Small intestine (tissue), 7 donors: ENCODE data around the gene SWI5. TPM values are rescaled to one million over a fixed set of nuclear protein-coding genes. Genes with fewer than 3 reads are reported as not detected.
"Not testable (repeated sequence)": the region's sequence is repeated elsewhere in the genome, so short reads cannot be mapped to it uniquely, and the experiment has no call there.

Experiments used
- DNase-seq, 2 donors: peaks; one replicate each; pipeline versions ENCODE4 v3.0.0 to v3.0.0-alpha.2; 2013
- FAIRE-seq: peaks from 2 replicates; lab custom pipeline; 2012; peaks lifted over from hg19 to GRCh38; lab: Jason Lieb, UNC
- H3K27ac ChIP-seq, 3 donors: one replicate each; pipeline ENCODE4 v1.5.1; 2013; ENCODE audit warnings: low read length in 2 of 3, mild to moderate bottlenecking in 2 of 3, control low read depth in 1 of 3, inconsistent platforms in 1 of 3, low read depth in 1 of 3, moderate library complexity in 1 of 3
- H3K27me3 ChIP-seq, 3 donors: one replicate each; pipeline ENCODE4 v1.6.1; 2013; ENCODE audit warnings: low read length in 3 of 3, inconsistent platforms in 1 of 3; ENCODE audit not compliant: control insufficient read depth in 3 of 3, insufficient read depth in 3 of 3
- H3K36me3 ChIP-seq, 3 donors: one replicate each; pipeline ENCODE4 v1.6.1; 2013; ENCODE audit warnings: low read length in 3 of 3, inconsistent platforms in 1 of 3, low read depth in 1 of 3, mild to moderate bottlenecking in 1 of 3, moderate library complexity in 1 of 3; ENCODE audit not compliant: control insufficient read depth in 3 of 3, insufficient read depth in 2 of 3
- H3K4me1 ChIP-seq, 3 donors: one replicate each; pipeline ENCODE4 v1.6.1; 2013; ENCODE audit warnings: low read length in 2 of 3, inconsistent platforms in 1 of 3, low read depth in 1 of 3, mild to moderate bottlenecking in 1 of 3, moderate library complexity in 1 of 3; ENCODE audit not compliant: control insufficient read depth in 3 of 3, insufficient read depth in 2 of 3
- H3K4me3 ChIP-seq, 3 donors: one replicate each; pipeline ENCODE4 v1.5.1; 2013; ENCODE audit warnings: low read length in 3 of 3, control low read depth in 1 of 3, inconsistent platforms in 1 of 3, low read depth in 1 of 3, mild to moderate bottlenecking in 1 of 3, moderate library complexity in 1 of 3
- H3K9me3 ChIP-seq, 2 donors: one replicate each; pipeline ENCODE4 v1.6.1; 2013; ENCODE audit warnings: low read depth in 1 of 2, low read length in 1 of 2; ENCODE audit not compliant: control insufficient read depth in 2 of 2, insufficient read depth in 1 of 2
- WGBS, 3 donors: extraction: QIAGEN DNeasy Blood & Tissue Kit; methylation state at CpG; one replicate each; pipeline ENCODE4 v1.1.7; 2013; 5-methylcytosine and 5-hydroxymethylcytosine counted together
- polyA plus RNA-seq, 4 donors: library from polyadenylated mRNA; stranded (reverse) in 3 of 4; unstranded in 1 of 4; fragments of 200-250 nt in 3 of 4; fragments of 120-200 nt in 1 of 4; gene quantifications; one replicate each; pipeline versions ENCODE4 v1.2.1 to v1.2.3, GENCODE V29; 2013
- donor health status: healthy with polysubstance abuse.
- donor health status: control.
- donor health status: control.
- donor health status: Bipolar disorder and iron deficiency.
- donor health status: healthy.

Gene SWI5
- polyA plus RNA-seq, 4 donors: 21.4 to 38.5 (median 33.5) TPM

GRCh38 chr9:128276574-128277270 lies 646 bp downstream of the SWI5 start:
- Histone ChIP-seq H3K9me3 (no peaks in the 10 kb centered on the region), H3K4me1 (peaks cover 0 to 10% (median 8%) of the 10 kb centered on the region in 3 donors), H3K27me3 (no peaks in the 10 kb centered on the region), H3K36me3 (peaks cover 0 to 21% (median 6%) of the 10 kb centered on the region in 3 donors), H3K4me3 (peak overlapping the region; percentile 50 to 90 (median 67)), H3K27ac (peak overlapping the region; percentile 66 to 90 (median 75))
- DNase-seq (peak in 1 of 2 donors; percentile 24), FAIRE-seq (no peak)
- 11 to 15% (median 12%) methylated on average over 23 of the region's 23 CpGs for WGBS, 3 donors

GRCh38 chr9:128279088-128280073 lies 3.3 kb downstream of the SWI5 start:
- H3K4me3 ChIP-seq, H3K27ac ChIP-seq, H3K36me3 ChIP-seq, H3K4me1 ChIP-seq, H3K27me3 ChIP-seq, DNase-seq, H3K9me3 ChIP-seq, FAIRE-seq: not testable (repeated sequence)
- WGBS, 3 donors: 66 to 79% (median 77%) methylated on average over 22 of the region's 22 CpGs

GRCh38 chr9:128280084-128280622 lies 4.1 kb downstream of the SWI5 start:
- no peak for FAIRE-seq
- no peak overlapping the region for H3K27ac ChIP-seq

GRCh38 chr9:128282500-128282899 lies 6.4 kb downstream of the SWI5 start:
- Histone ChIP-seq H3K27me3 (no peaks in the 10 kb centered on the region), H3K27ac (no peak overlapping the region), H3K4me1 (peaks cover 0 to under 1% (median 0%) of the 10 kb centered on the region in 3 donors), H3K36me3 (peaks cover 0 to 27% (median 8%) of the 10 kb centered on the region in 3 donors), H3K9me3 (no peaks in the 10 kb centered on the region), H3K4me3 (no peak overlapping the region)
- DNase-seq (no peak), FAIRE-seq (no peak)
- 93 to 97% (median 94%) methylated on average over 6 of the region's 6 CpGs for WGBS, 3 donors

More at GRCh38 chr9:128280084-128280622, 4.1 kb downstream of the SWI5 start:
- Histone ChIP-seq H3K9me3 (no peaks in the 10 kb centered on the region), H3K4me3 (no peak overlapping the region), H3K4me1 (peaks cover 0 to 8% (median 3%) of the 10 kb centered on the region in 3 donors), H3K36me3 (peaks cover 0 to 11% (median 0%) of the 10 kb centered on the region in 3 donors), H3K27me3 (no peaks in the 10 kb centered on the region)
- DNase-seq: no peak
- WGBS, 3 donors: 90 to 99% (median 97%) methylated on average over 5 of the region's 5 CpGs

- Histone ChIP-seq H3K4me1 (no peaks in the 10 kb centered on the region), H3K36me3 (peaks cover 0 to 32% (median 8%) of the 10 kb centered on the region in 3 donors), H3K27me3 (no peaks in the 10 kb centered on the region), H3K4me3 (no peak overlapping the region), H3K9me3 (no peaks in the 10 kb centered on the region), H3K27ac (no peak overlapping the region)
- WGBS, 3 donors: 92 to 96% (median 96%) methylated on average over 12 of the region's 12 CpGs
- DNase-seq (no peak), FAIRE-seq (no peak)
Observed at GRCh38 chr9:128285033-128285784, 9.1 kb downstream of the SWI5 start.

GRCh38 chr9:128286440-128286839 lies 10.4 kb downstream of the SWI5 start:
- Histone ChIP-seq H3K27ac (no peak overlapping the region), H3K36me3 (peaks cover 0 to 31% (median 8%) of the 10 kb centered on the region in 3 donors), H3K9me3 (no peaks in the 10 kb centered on the region), H3K27me3 (no peaks in the 10 kb centered on the region), H3K4me3 (no peak overlapping the region), H3K4me1 (no peaks in the 10 kb centered on the region)
- no peak for DNase-seq
- no peak for FAIRE-seq
- 77 to 86% (median 80%) methylated on average over 6 of the region's 6 CpGs for WGBS, 3 donors

- FAIRE-seq (no peak), DNase-seq (no peak)
- H3K27me3 ChIP-seq: no peaks in the 10 kb centered on the region
- H3K4me3 ChIP-seq: no peak overlapping the region
- peaks cover 2 to 31% (median 8%) of the 10 kb centered on the region in 3 donors for H3K36me3 ChIP-seq
- 82 to 84% (median 84%) methylated on average over 11 of the region's 11 CpGs for WGBS, 3 donors
- no peak overlapping the region for H3K27ac ChIP-seq
- H3K9me3 ChIP-seq: no peaks in the 10 kb centered on the region
- no peaks in the 10 kb centered on the region for H3K4me1 ChIP-seq
Observed at GRCh38 chr9:128288273-128289004, 12.4 kb downstream of the SWI5 start.
